ES-I3 (cell line): ENCODE data around the gene THSD7B.

Source experiments
- H3K36me3 ChIP-seq: 2 replicates; pipeline ENCODE4 v1.6.1; 2013; ENCODE audit warnings: mild to moderate bottlenecking, low read length, control low read depth, moderate library complexity; ENCODE audit not compliant: insufficient read depth
- H3K4me1 ChIP-seq: 2 replicates; pipeline ENCODE4 v1.6.1; 2013; ENCODE audit warnings: mild to moderate bottlenecking, control low read depth, low read length; ENCODE audit not compliant: insufficient read depth
- H3K9ac ChIP-seq: 2 replicates; pipeline ENCODE4 v1.6.1; 2013; ENCODE audit warnings: low read depth, mild to moderate bottlenecking, low read length, moderate library complexity
- H3K9me3 ChIP-seq: 2 replicates; pipeline ENCODE4 v1.6.1; 2013; ENCODE audit warnings: mild to moderate bottlenecking, low read length, moderate library complexity; ENCODE audit not compliant: control insufficient read depth, insufficient read depth

The THSD7B gene

DNA sequence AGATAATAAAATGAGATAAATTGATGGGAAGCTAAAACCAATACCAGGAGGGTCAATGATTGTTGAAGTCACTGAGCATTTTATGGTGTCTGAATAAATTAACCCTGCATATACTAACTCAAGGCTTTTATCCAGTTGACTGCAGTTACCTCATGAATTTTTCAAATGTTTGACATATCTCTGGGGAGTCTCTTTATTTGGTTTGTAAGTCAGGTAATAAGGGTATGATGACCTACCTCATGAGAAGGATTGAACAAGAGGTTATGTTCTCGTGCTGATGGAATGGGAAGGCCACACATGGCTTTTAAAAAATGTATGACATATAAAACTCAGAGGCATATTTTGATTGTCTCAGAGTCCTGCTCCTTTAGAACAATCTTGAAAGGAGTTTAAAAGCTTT lies 237.6 kb downstream of the THSD7B start:
- Histone ChIP-seq H3K36me3 (no peaks in the 10 kb centered on the region; the same call in 1 of the 2 replicates), H3K9me3 (no peaks in the 10 kb centered on the region), H3K4me1 (no peaks in the 10 kb centered on the region), H3K9ac (no peak overlapping the region)

DNA sequence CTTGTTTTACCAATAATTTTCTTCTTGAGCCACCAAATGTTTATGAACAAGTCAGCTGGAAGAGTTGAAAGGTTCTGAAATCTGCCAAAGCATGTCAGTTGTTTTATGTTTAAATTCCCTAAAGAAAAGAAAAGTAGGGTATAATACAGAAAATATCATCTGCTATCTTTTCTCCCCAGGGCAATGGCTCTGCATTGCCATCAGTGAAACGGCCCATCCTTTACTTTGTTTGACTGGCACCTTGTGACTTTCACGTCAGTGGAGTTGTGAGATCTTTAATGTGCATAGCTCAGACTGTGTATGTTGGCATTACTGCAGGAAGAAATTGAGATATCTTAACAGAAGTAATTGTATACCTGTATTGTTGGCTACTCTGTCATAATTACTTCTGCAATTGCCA lies 239.9 kb downstream of the THSD7B start:
- H3K36me3 ChIP-seq, result no peaks in the 10 kb centered on the region; the same call in 1 of the 2 replicates
- H3K4me1 ChIP-seq, result no peaks in the 10 kb centered on the region
- no peaks in the 10 kb centered on the region for H3K9me3 ChIP-seq
- H3K9ac ChIP-seq, result no peak overlapping the region

GRCh38 chr2:137007938-137008337 lies 242.6 kb downstream of the THSD7B start:
- Histone ChIP-seq H3K9me3 (no peaks in the 10 kb centered on the region), H3K9ac (no peak overlapping the region), H3K36me3 (no peaks in the 10 kb centered on the region; the same call in 1 of the 2 replicates), H3K4me1 (no peaks in the 10 kb centered on the region)

GRCh38 chr2:137009953-137010352 lies 244.6 kb downstream of the THSD7B start:
- Histone ChIP-seq H3K9ac (no peak overlapping the region), H3K9me3 (no peaks in the 10 kb centered on the region), H3K4me1 (no peaks in the 10 kb centered on the region), H3K36me3 (no peaks in the 10 kb centered on the region; the same call in 1 of the 2 replicates)

DNA sequence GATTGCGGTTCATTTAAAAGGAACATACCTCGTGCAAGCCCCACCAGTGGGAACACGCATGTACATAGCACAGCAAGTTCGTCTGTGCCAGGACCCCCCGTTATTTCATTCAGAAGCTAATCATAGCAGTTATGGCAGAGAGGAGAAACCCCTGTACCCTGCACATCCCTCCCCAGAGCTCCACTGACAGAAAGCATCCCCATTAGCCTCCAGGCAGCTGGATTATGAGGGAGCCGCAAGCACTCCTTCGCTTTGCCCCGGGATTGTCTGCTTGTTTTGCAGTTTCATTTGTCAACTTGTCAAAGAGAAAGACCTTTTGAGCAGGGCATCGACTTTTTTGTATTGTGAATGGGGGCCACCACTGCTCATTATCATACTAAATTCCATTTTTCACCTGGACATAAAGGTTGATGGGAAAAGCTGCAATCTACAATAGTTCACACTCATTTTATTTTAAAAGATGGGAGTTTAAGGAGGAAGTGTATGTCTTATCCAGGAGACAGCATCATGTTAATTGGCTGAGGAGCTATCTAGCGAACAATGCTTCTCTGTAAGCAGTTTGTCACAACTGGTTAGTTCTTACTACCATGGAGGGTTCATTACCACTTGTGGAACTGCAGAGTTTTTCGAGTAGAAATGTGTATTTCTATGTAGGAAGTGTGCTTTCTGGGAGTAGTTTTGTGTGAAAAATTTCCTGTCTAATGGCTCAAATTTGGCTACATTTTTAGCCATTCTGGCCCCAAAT lies 255.3 kb downstream of the THSD7B start:
- no peaks in the 10 kb centered on the region for H3K4me1 ChIP-seq
- H3K9me3 ChIP-seq, result no peaks in the 10 kb centered on the region
- H3K9ac ChIP-seq, result no peak overlapping the region
- no peaks in the 10 kb centered on the region for H3K36me3 ChIP-seq

- no peaks in the 10 kb centered on the region for H3K36me3 ChIP-seq
- H3K9ac ChIP-seq, result no peak overlapping the region
- no peaks in the 10 kb centered on the region for H3K4me1 ChIP-seq
- H3K9me3 ChIP-seq, result no peaks in the 10 kb centered on the region
Observed at GRCh38 chr2:137021763-137022162, 256.4 kb downstream of the THSD7B start.

DNA sequence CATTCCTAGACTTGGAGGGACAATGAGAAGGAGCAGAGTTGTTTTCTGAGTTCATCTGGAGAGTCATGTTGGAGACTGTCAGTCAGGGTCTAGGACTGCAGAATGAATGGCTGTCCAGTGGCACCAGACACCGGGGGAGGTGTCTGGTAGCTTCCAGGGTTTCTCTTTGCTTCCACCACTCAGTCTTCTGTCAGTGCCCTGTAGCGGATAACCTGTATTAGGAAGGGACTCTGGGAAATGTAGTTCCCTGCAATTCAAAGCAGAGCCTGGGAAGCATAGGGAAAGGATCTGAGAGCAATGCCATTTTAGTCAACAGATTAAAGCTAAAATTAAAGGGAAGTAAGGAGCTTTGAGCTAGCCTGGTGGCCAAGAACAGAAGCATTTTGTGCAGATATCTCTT lies 257.9 kb downstream of the THSD7B start:
- H3K36me3 ChIP-seq, result no peaks in the 10 kb centered on the region
- no peak overlapping the region for H3K9ac ChIP-seq
- no peaks in the 10 kb centered on the region for H3K4me1 ChIP-seq
- H3K9me3 ChIP-seq, result no peaks in the 10 kb centered on the region; the same call in 1 of the 2 replicates

GRCh38 chr2:137031731-137032130 lies 266.4 kb downstream of the THSD7B start:
- Histone ChIP-seq H3K36me3 (no peaks in the 10 kb centered on the region), H3K9ac (no peak overlapping the region), H3K9me3 (no peaks in the 10 kb centered on the region; the same call in 1 of the 2 replicates), H3K4me1 (no peaks in the 10 kb centered on the region)

DNA sequence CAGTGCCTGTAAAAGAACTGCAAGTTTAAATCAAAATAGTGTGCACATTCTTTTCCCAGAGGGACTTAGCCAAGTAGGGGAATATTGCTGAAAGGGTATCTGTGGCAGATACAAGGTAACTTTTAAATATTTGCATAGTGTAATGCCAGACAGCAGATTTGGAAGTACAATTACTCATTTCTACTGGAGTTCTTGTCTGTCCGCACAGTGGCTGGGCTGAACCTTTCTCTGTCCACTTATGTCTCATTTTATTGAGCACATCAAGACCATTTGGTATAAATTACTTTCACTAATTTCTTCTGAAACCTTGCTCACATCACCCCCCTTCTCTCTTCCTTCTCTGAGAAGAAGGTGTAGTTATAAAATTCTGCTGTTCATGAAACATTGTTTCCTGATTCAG lies 271.3 kb downstream of the THSD7B start:
- no peaks in the 10 kb centered on the region for H3K9me3 ChIP-seq
- H3K9ac ChIP-seq, result no peak overlapping the region
- no peaks in the 10 kb centered on the region for H3K36me3 ChIP-seq
- H3K4me1 ChIP-seq, result no peaks in the 10 kb centered on the region

- no peaks in the 10 kb centered on the region for H3K4me1 ChIP-seq
- no peaks in the 10 kb centered on the region for H3K9me3 ChIP-seq
- no peaks in the 10 kb centered on the region for H3K36me3 ChIP-seq
- H3K9ac ChIP-seq, result no peak overlapping the region
Observed at GRCh38 chr2:137039482-137040152, 274.3 kb downstream of the THSD7B start.

- H3K9me3 ChIP-seq, result no peaks in the 10 kb centered on the region
- H3K9ac ChIP-seq, result no peak overlapping the region
- H3K36me3 ChIP-seq, result no peaks in the 10 kb centered on the region
- no peaks in the 10 kb centered on the region for H3K4me1 ChIP-seq
Observed at GRCh38 chr2:137047369-137047768, 282.0 kb downstream of the THSD7B start.

- Histone ChIP-seq H3K9me3 (no peaks in the 10 kb centered on the region), H3K9ac (no peak overlapping the region), H3K36me3 (no peaks in the 10 kb centered on the region), H3K4me1 (no peaks in the 10 kb centered on the region)
Observed at GRCh38 chr2:137048455-137048854, 283.1 kb downstream of the THSD7B start.

- no peak overlapping the region for H3K9ac ChIP-seq
- H3K36me3 ChIP-seq, result no peaks in the 10 kb centered on the region
- H3K9me3 ChIP-seq, result no peaks in the 10 kb centered on the region
- H3K4me1 ChIP-seq, result no peaks in the 10 kb centered on the region
Observed at GRCh38 chr2:137049518-137049917, 284.2 kb downstream of the THSD7B start.

- Histone ChIP-seq H3K9me3 (no peaks in the 10 kb centered on the region), H3K4me1 (no peaks in the 10 kb centered on the region), H3K9ac (no peak overlapping the region), H3K36me3 (no peaks in the 10 kb centered on the region)
Observed at GRCh38 chr2:137050949-137051348, 285.6 kb downstream of the THSD7B start.

GRCh38 chr2:137051778-137052398 lies 286.5 kb downstream of the THSD7B start:
- H3K9me3 ChIP-seq, result no peaks in the 10 kb centered on the region

More at GRCh38 chr2:137051778-137052398, 286.5 kb downstream of the THSD7B start:
- Histone ChIP-seq H3K36me3 (no peaks in the 10 kb centered on the region), H3K4me1 (no peaks in the 10 kb centered on the region), H3K9ac (no peak overlapping the region; the same call in 1 of the 2 replicates)
